Testis (tissue), 2 donors: Measurements from ENCODE around the gene PHLPP2.

Experiments
- POLR2A ChIP-seq: fragments of 450-650 bp; IDR thresholded peaks from one replicate; pipeline ENCODE4 v1.6.1; 2017; ENCODE audit warnings: antibody characterized with exemption, mild to moderate bottlenecking, moderate library complexity
- TF ChIP-seq, protein P1 (sequence below), 3 experiments: fragments of 450-650 bp in 2 of 3; fragments of 200-600 bp in 1 of 3; sonication (generic) in 1 of 3; IDR thresholded peaks; one replicate each; pipeline ENCODE4 v1.5.1; 2016 to 2019; ENCODE audit warnings: antibody characterized with exemption in 3 of 3, mild to moderate bottlenecking in 2 of 3, moderate library complexity in 1 of 3

DNA sequence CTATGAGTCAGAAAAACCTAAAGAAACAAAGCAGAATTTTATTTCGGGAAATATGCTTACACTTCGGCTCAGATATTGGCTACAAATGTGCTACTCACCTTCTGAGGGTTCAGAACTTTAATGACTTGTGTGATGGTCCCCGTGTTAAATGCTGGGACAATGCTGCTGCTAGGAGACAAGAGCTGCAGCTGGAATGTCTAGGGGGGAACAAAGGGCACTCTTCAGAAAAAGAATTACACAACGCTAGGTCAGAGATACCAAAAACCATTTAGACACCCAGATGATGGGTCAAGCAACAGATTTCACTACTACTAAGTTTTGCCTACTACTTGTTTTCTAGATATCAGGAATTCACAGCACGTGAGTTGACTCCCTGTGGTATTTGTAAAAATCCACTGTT lies 10.0 kb upstream of the PHLPP2 start:
- no peak for TF ChIP-seq POLR2A
- TF ChIP-seq, protein P1, sequence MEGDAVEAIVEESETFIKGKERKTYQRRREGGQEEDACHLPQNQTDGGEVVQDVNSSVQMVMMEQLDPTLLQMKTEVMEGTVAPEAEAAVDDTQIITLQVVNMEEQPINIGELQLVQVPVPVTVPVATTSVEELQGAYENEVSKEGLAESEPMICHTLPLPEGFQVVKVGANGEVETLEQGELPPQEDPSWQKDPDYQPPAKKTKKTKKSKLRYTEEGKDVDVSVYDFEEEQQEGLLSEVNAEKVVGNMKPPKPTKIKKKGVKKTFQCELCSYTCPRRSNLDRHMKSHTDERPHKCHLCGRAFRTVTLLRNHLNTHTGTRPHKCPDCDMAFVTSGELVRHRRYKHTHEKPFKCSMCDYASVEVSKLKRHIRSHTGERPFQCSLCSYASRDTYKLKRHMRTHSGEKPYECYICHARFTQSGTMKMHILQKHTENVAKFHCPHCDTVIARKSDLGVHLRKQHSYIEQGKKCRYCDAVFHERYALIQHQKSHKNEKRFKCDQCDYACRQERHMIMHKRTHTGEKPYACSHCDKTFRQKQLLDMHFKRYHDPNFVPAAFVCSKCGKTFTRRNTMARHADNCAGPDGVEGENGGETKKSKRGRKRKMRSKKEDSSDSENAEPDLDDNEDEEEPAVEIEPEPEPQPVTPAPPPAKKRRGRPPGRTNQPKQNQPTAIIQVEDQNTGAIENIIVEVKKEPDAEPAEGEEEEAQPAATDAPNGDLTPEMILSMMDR (IDR thresholded peaks at IDR 0.05), result no peak
